ENCODE results near the gene SPTLC1. TPM values are rescaled to one million over a fixed set of nuclear protein-coding genes. Genes with fewer than 3 reads are reported as not detected.

Gene SPTLC1
- total RNA-seq, 1 donor from 2014 or later, result 40.8 TPM

DNA sequence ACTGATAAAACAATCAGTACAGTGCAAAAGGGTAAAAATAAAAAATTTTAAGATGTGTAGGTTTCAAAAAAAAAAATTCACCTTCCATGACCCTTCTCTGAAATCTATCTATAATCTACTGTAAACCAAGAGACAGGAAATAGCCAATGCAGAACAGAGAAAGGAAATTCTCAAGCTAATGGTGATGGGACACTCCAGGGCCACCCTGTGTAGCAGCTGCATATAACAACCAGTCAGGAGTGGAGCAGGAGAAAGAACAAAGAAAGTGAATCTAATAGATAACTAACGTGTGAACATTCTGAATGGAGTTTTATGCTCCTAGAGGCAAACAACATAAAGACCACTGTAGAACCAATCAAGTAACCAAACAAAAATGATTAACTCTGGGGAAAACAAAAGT, 16.6 kb downstream of the SPTLC1 start:
- DNase-seq (no peak), ATAC-seq (ENCODE audit: low read depth) (no peak)
- peaks cover 3% of the 10 kb centered on the region for H3K9me3 Mint-ChIP-seq
- peaks cover 10% of the 10 kb centered on the region for H3K4me1 Mint-ChIP-seq
- peak overlapping the region; percentile 72 for H3K4me3 Mint-ChIP-seq
- POLR2A ChIA-PET, result no interaction called here
- CTCF ChIA-PET, result no interaction called here
- no peaks in the 10 kb centered on the region for H3K27me3 Mint-ChIP-seq
- intact Hi-C loops (cut with micrococcal nuclease), result no loop called here
- TF ChIP-seq, protein P1, sequence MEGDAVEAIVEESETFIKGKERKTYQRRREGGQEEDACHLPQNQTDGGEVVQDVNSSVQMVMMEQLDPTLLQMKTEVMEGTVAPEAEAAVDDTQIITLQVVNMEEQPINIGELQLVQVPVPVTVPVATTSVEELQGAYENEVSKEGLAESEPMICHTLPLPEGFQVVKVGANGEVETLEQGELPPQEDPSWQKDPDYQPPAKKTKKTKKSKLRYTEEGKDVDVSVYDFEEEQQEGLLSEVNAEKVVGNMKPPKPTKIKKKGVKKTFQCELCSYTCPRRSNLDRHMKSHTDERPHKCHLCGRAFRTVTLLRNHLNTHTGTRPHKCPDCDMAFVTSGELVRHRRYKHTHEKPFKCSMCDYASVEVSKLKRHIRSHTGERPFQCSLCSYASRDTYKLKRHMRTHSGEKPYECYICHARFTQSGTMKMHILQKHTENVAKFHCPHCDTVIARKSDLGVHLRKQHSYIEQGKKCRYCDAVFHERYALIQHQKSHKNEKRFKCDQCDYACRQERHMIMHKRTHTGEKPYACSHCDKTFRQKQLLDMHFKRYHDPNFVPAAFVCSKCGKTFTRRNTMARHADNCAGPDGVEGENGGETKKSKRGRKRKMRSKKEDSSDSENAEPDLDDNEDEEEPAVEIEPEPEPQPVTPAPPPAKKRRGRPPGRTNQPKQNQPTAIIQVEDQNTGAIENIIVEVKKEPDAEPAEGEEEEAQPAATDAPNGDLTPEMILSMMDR (IDR thresholded peaks at IDR 0.05), result no peak
- peaks cover 57% of the 10 kb centered on the region for H3K36me3 Mint-ChIP-seq (ENCODE audit: low read depth)
- no peak overlapping the region for H3K27ac Mint-ChIP-seq

DNA sequence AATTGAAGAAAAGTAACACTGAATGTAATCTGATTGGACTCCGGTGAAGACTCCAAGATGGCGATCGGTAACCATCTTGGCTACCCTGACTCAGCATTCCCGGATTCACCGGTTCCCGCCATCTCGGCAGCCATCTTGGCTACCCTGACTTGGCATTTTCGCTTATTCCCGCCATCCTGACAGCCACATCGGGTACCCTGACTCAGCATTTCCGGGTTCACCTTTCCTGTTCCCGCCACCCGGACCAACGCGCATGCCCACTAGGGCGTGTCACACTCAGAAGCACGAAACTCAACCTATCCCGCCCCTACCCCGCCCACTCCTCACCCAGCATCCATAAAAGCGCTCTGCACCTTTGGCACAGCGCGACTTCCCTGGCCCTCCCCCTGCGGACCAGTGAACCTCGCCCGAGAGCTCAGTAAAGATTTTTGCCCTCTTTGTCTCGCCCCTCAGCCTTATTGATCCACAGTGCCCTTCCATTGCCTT, 17.2 kb downstream of the SPTLC1 start:
- Mint-ChIP-seq H3K27ac (no peak overlapping the region), H3K36me3 (ENCODE audit: low read depth) (peaks cover 52% of the 10 kb centered on the region), H3K27me3 (no peaks in the 10 kb centered on the region), H3K4me3 (peak overlapping the region; percentile 72), H3K9me3 (peaks cover 3% of the 10 kb centered on the region), H3K4me1 (peaks cover 10% of the 10 kb centered on the region)
- TF ChIP-seq, protein P1 (IDR thresholded peaks at IDR 0.05), result no peak
- DNase-seq (no peak), ATAC-seq (ENCODE audit: low read depth) (peak; percentile 28)
- ChIA-PET POLR2A (no interaction called here), CTCF (no interaction called here)
- intact Hi-C loops (cut with micrococcal nuclease), result no loop called here

DNA sequence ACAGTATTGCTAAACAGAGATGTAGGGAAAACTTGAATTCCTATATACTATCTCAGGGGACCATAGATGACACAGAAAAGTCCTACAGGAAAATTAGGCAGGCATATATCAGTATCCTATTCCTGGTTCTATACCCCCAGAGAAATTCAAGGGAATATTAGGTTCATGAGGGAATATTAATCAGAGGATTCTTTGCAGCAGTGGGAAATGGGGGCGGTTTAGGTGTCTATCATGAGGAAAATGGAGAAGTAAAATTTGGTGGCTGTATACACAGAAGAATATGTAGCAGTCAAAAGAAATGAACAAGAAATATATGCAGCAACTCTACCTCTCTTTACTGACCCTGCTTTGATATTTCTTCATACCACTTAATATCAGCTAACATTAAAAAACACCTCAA, 20.0 kb downstream of the SPTLC1 start:
- intact Hi-C loops (cut with micrococcal nuclease), result no loop called here
- Mint-ChIP-seq H3K27me3 (no peaks in the 10 kb centered on the region), H3K4me1 (peaks cover 10% of the 10 kb centered on the region), H3K36me3 (ENCODE audit: low read depth) (peaks cover 35% of the 10 kb centered on the region), H3K27ac (no peak overlapping the region), H3K4me3 (no peak overlapping the region), H3K9me3 (peaks cover 3% of the 10 kb centered on the region)
- CTCF ChIA-PET, result no interaction called here
- no peak for ATAC-seq (ENCODE audit: low read depth)
- TF ChIP-seq, protein P1 (IDR thresholded peaks at IDR 0.05), result no peak
- DNase-seq, result no peak
- POLR2A ChIA-PET, result no interaction called here

DNA sequence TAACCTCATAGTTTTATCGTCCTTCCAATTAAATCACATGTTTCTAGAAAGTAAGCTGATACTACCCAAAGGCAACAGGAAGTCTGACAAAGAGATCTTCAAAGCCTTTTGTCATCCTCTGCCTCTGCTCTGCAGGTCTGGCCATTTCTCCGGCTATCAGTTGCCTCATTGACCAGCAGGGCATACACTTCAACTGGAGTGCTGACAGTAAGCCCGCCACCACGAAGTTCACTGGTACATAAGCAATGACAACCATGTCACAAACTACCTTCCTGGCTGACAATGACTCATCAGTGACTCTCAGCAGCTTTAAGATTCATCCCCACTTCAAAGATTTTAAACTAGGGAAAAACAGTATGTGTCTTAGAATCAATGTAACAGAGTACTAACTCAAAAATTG, 20.6 kb downstream of the SPTLC1 start:
- H3K27me3 Mint-ChIP-seq, result no peaks in the 10 kb centered on the region
- no peak for ATAC-seq (ENCODE audit: low read depth)
- H3K9me3 Mint-ChIP-seq, result peaks cover 3% of the 10 kb centered on the region
- ChIA-PET POLR2A (no interaction called here), CTCF (no interaction called here)
- no peak overlapping the region for H3K4me3 Mint-ChIP-seq
- H3K36me3 Mint-ChIP-seq (ENCODE audit: low read depth), result peaks cover 37% of the 10 kb centered on the region
- no peak for DNase-seq
- peaks cover 10% of the 10 kb centered on the region for H3K4me1 Mint-ChIP-seq
- TF ChIP-seq, protein P1 (IDR thresholded peaks at IDR 0.05), result no peak
- intact Hi-C loops (cut with micrococcal nuclease), result no loop called here
- no peak overlapping the region for H3K27ac Mint-ChIP-seq

DNA sequence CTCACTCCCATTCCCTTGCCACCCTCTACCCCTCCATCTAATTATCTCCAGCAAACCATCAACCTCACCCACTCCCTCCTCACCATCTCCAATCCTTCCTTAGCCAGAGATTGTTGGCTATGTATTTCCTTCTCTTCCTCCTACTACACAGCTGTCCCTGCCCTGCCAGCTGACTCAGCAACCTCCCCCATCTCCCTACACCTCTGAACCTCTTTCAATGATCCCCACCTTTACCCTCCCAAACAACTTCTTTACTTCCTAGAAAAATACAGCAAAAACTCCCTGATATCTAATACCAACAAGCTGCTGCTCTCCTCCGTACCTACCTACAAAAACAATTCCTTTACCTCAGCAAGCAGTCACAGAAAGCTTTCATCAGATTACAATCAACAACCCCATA, 37.3 kb downstream of the SPTLC1 start:
- Mint-ChIP-seq H3K27ac (no peak overlapping the region), H3K27me3 (no peaks in the 10 kb centered on the region), H3K36me3 (ENCODE audit: low read depth) (peaks cover 37% of the 10 kb centered on the region), H3K4me3 (no peak overlapping the region), H3K9me3 (no peaks in the 10 kb centered on the region), H3K4me1 (no peaks in the 10 kb centered on the region)
- no peak for DNase-seq
- intact Hi-C loops (cut with micrococcal nuclease), result no loop called here
- CTCF ChIA-PET, result no interaction called here
- no peak for ATAC-seq (ENCODE audit: low read depth)
- POLR2A ChIA-PET, result no interaction called here
- TF ChIP-seq, protein P1 (IDR thresholded peaks at IDR 0.05), result no peak
